GM18502 (cell line): ENCODE results near the gene UPP2.

Experiments
- ATAC-seq: cut with Tn5 transposase; IDR thresholded peaks from one replicate; pipeline ENCODE4 v1.9.1; 2021; ENCODE audit warnings: mild to moderate bottlenecking; ENCODE audit not compliant: unreplicated experiment, poor library complexity

UPP2 gene

GRCh38 chr2:158135096-158135495 lies 33.4 kb downstream of the UPP2 start:
- ATAC-seq = no peak

- ATAC-seq = no peak
Observed at GRCh38 chr2:158138255-158138654, 36.6 kb downstream of the UPP2 start.

- no peak for ATAC-seq
Observed at GRCh38 chr2:158140201-158140600, 38.5 kb downstream of the UPP2 start.

GRCh38 chr2:158142165-158142564 lies 40.5 kb downstream of the UPP2 start:
- no peak for ATAC-seq

- ATAC-seq = peak; percentile 73
Observed at GRCh38 chr2:158142568-158143332, 41.1 kb downstream of the UPP2 start.

GRCh38 chr2:158143703-158144360 lies 42.2 kb downstream of the UPP2 start:
- no peak for ATAC-seq

- no peak for ATAC-seq
Observed at GRCh38 chr2:158144914-158145625, 43.4 kb downstream of the UPP2 start.

- no peak for ATAC-seq
Observed at GRCh38 chr2:158153270-158154015, 51.8 kb downstream of the UPP2 start.

- no peak for ATAC-seq
Observed at GRCh38 chr2:158154596-158154995, 52.9 kb downstream of the UPP2 start.

GRCh38 chr2:158172719-158173118 lies 71.0 kb downstream of the UPP2 start:
- ATAC-seq = no peak

GRCh38 chr2:158174495-158174894 lies 72.8 kb downstream of the UPP2 start:
- no peak for ATAC-seq

- ATAC-seq = no peak
Observed at GRCh38 chr2:158174956-158175355, 73.3 kb downstream of the UPP2 start.

GRCh38 chr2:158178646-158179045 lies 77.0 kb downstream of the UPP2 start:
- no peak for ATAC-seq

- ATAC-seq = no peak
Observed at GRCh38 chr2:158179660-158180059, 78.0 kb downstream of the UPP2 start.

- no peak for ATAC-seq
Observed at GRCh38 chr2:158181171-158181570, 79.5 kb downstream of the UPP2 start.

- no peak for ATAC-seq
Observed at GRCh38 chr2:158182676-158183295, 81.1 kb downstream of the UPP2 start.

GRCh38 chr2:158184001-158184400 lies 82.3 kb downstream of the UPP2 start:
- no peak for ATAC-seq

- ATAC-seq = no peak
Observed at GRCh38 chr2:158184556-158185343, 83.1 kb downstream of the UPP2 start.
